ENCODE measurements around the gene NAGK. TPM values are rescaled to one million over a fixed set of nuclear protein-coding genes. Genes with fewer than 3 reads are reported as not detected.

NAGK gene
- total RNA-seq, 1 donor, result 57.2 TPM

DNA sequence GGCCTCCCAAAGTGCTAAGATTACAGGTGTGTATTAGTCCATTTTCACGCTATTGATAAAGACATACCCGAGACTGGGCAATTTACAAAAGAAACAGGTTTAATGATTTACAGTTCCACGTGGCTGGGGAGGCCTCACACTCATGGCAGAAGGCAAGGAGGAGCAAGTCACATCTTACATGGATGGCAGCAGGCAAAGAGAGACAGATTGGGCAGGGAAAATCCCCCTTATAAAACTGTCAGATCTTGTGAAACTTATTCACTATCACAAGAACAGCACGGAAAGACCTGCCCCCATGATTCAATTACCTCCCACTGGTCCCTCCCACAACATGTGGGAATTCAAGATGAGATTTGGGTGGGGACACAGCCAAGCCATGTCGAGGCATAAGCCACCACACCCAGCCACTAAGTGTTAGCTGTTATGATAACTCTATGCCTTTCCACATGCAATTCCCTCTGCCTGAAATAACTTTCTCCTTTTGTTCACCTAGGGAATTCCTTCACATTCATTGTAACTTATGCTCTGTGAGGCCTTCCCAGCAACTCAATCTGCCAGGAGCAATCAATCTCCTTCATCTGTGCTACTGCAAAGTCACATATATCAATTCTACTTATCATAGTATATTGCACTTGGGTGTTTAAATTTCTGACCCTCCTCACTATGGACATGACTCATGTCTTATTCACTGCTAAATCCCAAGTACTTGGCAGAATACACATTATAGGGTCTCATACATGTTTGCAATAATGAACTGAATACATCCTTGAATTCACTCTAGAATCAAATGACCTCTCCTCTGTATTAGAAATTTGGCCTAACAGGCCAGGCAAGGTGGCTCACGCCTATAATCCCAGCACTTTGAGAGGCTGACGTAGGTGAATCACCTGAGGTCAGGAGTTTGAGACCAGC is 54.2 kb downstream of the NAGK start:
- no peak overlapping the region for H2AFZ ChIP-seq (ENCODE audit: low read length)
- no peak overlapping the region for H3K4me2 ChIP-seq (ENCODE audit: insufficient read depth, low read length)
- no peak overlapping the region for H3K27ac ChIP-seq (ENCODE audit: low read depth, low read length)
- H3K4me1 ChIP-seq (ENCODE audit: insufficient read depth, low read length), result peaks cover 6% of the 10 kb centered on the region
- H3K79me2 ChIP-seq (ENCODE audit: insufficient read depth, low read length), result peaks cover 18% of the 10 kb centered on the region
- TF ChIP-seq, protein P1, sequence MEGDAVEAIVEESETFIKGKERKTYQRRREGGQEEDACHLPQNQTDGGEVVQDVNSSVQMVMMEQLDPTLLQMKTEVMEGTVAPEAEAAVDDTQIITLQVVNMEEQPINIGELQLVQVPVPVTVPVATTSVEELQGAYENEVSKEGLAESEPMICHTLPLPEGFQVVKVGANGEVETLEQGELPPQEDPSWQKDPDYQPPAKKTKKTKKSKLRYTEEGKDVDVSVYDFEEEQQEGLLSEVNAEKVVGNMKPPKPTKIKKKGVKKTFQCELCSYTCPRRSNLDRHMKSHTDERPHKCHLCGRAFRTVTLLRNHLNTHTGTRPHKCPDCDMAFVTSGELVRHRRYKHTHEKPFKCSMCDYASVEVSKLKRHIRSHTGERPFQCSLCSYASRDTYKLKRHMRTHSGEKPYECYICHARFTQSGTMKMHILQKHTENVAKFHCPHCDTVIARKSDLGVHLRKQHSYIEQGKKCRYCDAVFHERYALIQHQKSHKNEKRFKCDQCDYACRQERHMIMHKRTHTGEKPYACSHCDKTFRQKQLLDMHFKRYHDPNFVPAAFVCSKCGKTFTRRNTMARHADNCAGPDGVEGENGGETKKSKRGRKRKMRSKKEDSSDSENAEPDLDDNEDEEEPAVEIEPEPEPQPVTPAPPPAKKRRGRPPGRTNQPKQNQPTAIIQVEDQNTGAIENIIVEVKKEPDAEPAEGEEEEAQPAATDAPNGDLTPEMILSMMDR (IDR thresholded peaks at IDR 0.05; ENCODE audit: extremely low read depth, low read depth, low read length), result no peak
- H3K27me3 ChIP-seq (ENCODE audit: insufficient read depth, low read length), result no peaks in the 10 kb centered on the region
- no peaks in the 10 kb centered on the region for H3K9me3 ChIP-seq (ENCODE audit: low read depth, low read length)
- no peak overlapping the region for H3K4me3 ChIP-seq (ENCODE audit: insufficient read depth, low read length)
- no peak for DNase-seq (ENCODE audit: insufficient read length, low spot score, missing footprints)
- H3K36me3 ChIP-seq (ENCODE audit: insufficient read depth, low read length), result peaks cover 14% of the 10 kb centered on the region
- H4K20me1 ChIP-seq (ENCODE audit: insufficient read depth, low read length), result peaks cover 20% of the 10 kb centered on the region

DNA sequence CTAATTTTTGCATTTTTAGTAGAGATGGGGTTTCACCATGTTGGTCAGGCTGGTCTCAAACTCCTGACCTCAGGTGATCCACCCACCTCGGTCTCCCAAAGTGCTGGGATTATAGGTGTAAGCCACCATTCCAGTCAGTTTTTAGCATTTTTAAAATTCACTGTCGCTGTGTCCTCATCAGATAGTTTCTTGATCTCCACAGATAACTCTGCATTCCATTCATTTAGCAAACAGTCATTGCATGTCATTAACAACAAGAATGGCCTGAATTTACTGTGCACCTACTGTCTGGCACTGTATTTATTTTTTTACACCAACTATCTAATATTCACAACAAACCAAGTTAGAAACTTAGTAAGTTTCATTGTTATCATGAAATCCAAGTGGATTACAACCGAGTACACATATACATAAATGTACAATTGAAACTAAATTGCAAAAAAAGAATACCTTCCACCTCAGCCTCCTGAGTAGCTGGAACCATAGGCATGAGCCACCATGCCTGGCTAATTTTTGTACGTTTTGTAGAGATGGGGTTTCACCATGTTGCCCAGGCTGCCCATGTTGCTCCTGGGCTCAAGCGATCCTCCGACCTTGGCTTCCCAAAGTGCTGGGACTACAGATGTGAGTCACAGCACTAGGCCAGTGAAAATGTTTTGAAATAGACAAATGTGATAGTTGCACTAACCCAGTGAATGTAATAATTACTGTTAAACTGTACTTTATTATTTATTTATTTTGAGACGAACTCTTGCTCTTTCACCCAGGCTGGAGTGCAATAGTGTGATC is 57.3 kb downstream of the NAGK start:
- Histone ChIP-seq H2AFZ (ENCODE audit: low read length) (no peak overlapping the region), H3K79me2 (ENCODE audit: insufficient read depth, low read length) (peaks cover 45% of the 10 kb centered on the region), H3K27ac (ENCODE audit: low read depth, low read length) (no peak overlapping the region), H3K4me1 (ENCODE audit: insufficient read depth, low read length) (peaks cover 9% of the 10 kb centered on the region), H3K4me2 (ENCODE audit: insufficient read depth, low read length) (no peak overlapping the region), H4K20me1 (ENCODE audit: insufficient read depth, low read length) (peaks cover 17% of the 10 kb centered on the region), H3K4me3 (ENCODE audit: insufficient read depth, low read length) (no peak overlapping the region), H3K9me3 (ENCODE audit: low read depth, low read length) (no peaks in the 10 kb centered on the region), H3K36me3 (ENCODE audit: insufficient read depth, low read length) (peaks cover 6% of the 10 kb centered on the region), H3K27me3 (ENCODE audit: insufficient read depth, low read length) (no peaks in the 10 kb centered on the region)
- DNase-seq (ENCODE audit: insufficient read length, low spot score, missing footprints), result peak; percentile 18
- TF ChIP-seq, protein P1 (IDR thresholded peaks at IDR 0.05; ENCODE audit: extremely low read depth, low read depth, low read length), result no peak

DNA sequence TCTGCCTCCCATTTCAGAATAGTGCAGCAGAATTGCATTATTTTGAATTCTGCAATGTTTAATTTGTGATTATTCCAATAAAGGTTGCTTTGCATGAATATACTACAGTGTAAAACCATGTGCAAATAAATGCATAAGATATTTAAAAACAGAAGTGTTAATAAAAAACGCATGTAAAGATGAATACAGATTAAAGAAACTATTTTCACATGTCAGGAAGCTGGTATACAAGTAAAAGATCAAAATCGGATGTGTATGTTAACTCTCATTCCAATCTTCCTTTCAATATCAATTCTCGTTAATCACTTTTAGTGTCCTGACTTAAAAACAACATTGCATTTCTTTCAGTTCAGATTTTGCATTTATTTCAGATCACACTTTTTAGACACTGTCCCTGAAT is 58.5 kb downstream of the NAGK start:
- H3K27ac ChIP-seq (ENCODE audit: low read depth, low read length), result no peak overlapping the region
- H2AFZ ChIP-seq (ENCODE audit: low read length), result no peak overlapping the region
- peak overlapping the region; percentile 16 for H3K4me2 ChIP-seq (ENCODE audit: insufficient read depth, low read length)
- peaks cover 18% of the 10 kb centered on the region for H4K20me1 ChIP-seq (ENCODE audit: insufficient read depth, low read length)
- TF ChIP-seq, protein P1 (IDR thresholded peaks at IDR 0.05; ENCODE audit: extremely low read depth, low read depth, low read length), result no peak
- H3K36me3 ChIP-seq (ENCODE audit: insufficient read depth, low read length), result peaks cover 6% of the 10 kb centered on the region
- DNase-seq (ENCODE audit: insufficient read length, low spot score, missing footprints), result peak; percentile 9
- H3K79me2 ChIP-seq (ENCODE audit: insufficient read depth, low read length), result peaks cover 53% of the 10 kb centered on the region
- no peaks in the 10 kb centered on the region for H3K27me3 ChIP-seq (ENCODE audit: insufficient read depth, low read length)
- H3K4me3 ChIP-seq (ENCODE audit: insufficient read depth, low read length), result no peak overlapping the region
- no peaks in the 10 kb centered on the region for H3K9me3 ChIP-seq (ENCODE audit: low read depth, low read length)
- H3K4me1 ChIP-seq (ENCODE audit: insufficient read depth, low read length), result peaks cover 18% of the 10 kb centered on the region

Other genes starting within 250 kb of the NAGK start
- gene CLEC4F, start 248.0 kb upstream of the NAGK start, total RNA-seq, result not detected in 2 replicates
- gene CD207, start 232.8 kb upstream of the NAGK start, total RNA-seq, result not detected in 2 replicates
- 4.1 and 4.3 TPM in 2 replicates for gene VAX2, start 168.1 kb upstream of the NAGK start, total RNA-seq
- gene ATP6V1B1, start 132.7 kb upstream of the NAGK start, total RNA-seq, result 0.88 and 2.5 TPM in 2 replicates
- 0.88 and 1.1 TPM in 2 replicates for gene ANKRD53, start 90.0 kb upstream of the NAGK start, total RNA-seq
- 30.0 and 36.8 TPM in 2 replicates for gene TEX261, start 73.8 kb upstream of the NAGK start, total RNA-seq
- gene MCEE, start 61.6 kb downstream of the NAGK start, total RNA-seq, result 21.4 and 24.2 TPM in 2 replicates
- gene MPHOSPH10, start 62.0 kb downstream of the NAGK start, total RNA-seq, result 15.0 and 17.0 TPM in 2 replicates
- 0.36 and 0.59 TPM in 2 replicates for gene PAIP2B, start 158.5 kb downstream of the NAGK start, total RNA-seq